ENCODE results near the gene COL18A1. TPM values are rescaled to one million over a fixed set of nuclear protein-coding genes. Genes with fewer than 3 reads are reported as not detected.

Gene COL18A1
- total and polyA plus RNA-seq, 2 of the 8 experiments (the other 6 are each of a cell fraction or from before 2014, with no cell fraction given): 145 to 201 TPM

- TF ChIP-seq POLR2A (IDR thresholded peaks at IDR 0.05; ENCODE audit: control extremely low read depth in 1 of 2, low read depth in 2 of 2, low read length in 2 of 2) (peak in 1 of 2 experiments; percentile 43; a peak in 1 of 3 replicates), ATF3 (IDR thresholded peaks at IDR 0.05; ENCODE audit: insufficient read depth, low read depth, low read length) (no peak), CREB1 (IDR thresholded peaks at IDR 0.05) (peak; percentile 22; the same call in 1 of the 2 replicates), MAX (IDR thresholded peaks at IDR 0.05) (peak; percentile 91), TAF7 (optimal IDR thresholded peaks at IDR 0.05; ENCODE audit: borderline replicate concordance, low read depth, low read length) (no peak), EP300 (IDR thresholded peaks at IDR 0.05; ENCODE audit: borderline replicate concordance in 1 of 2, low read depth in 2 of 2, low read length in 2 of 2) (no peak), RFX5 (IDR thresholded peaks at IDR 0.05; ENCODE audit: borderline replicate concordance, low read depth, low read length) (no peak), E2F6 (IDR thresholded peaks at IDR 0.05) (peak; percentile 86), CEBPB (IDR thresholded peaks at IDR 0.05; ENCODE audit: low read depth, low read length) (no peak), SUZ12 (IDR thresholded peaks at IDR 0.05; ENCODE audit: low read length) (no peak), SRF (IDR thresholded peaks at IDR 0.05; ENCODE audit: low read depth, low read length) (no peak), CHD1 (IDR thresholded peaks at IDR 0.05; ENCODE audit: low read depth, low read length) (no peak), KDM4A (IDR thresholded peaks at IDR 0.05; ENCODE audit: low read depth, low read length, severe bottlenecking) (peak; percentile 85), CTCF (IDR thresholded peaks at IDR 0.05; ENCODE audit: control extremely low read depth in 1 of 3, insufficient read depth in 1 of 3, low read depth in 1 of 3, low read length in 3 of 3) (no peak), RAD21 (IDR thresholded peaks at IDR 0.05 in 1 of 2, conservative IDR thresholded peaks at IDR 0.05 in 1 of 2; ENCODE audit: low read depth in 2 of 2, low read length in 2 of 2) (0 out of 4 replicates have a peak, but pooled peaks of 1 of the 2 experiments have one; percentile 16)
These were observed 888 bp upstream of the COL18A1 start (continued) for GRCh38 chr21:45403825-45404729.

Data from H1 (cell line).